ENCODE results near the gene NSMF.

NSMF gene

DNA sequence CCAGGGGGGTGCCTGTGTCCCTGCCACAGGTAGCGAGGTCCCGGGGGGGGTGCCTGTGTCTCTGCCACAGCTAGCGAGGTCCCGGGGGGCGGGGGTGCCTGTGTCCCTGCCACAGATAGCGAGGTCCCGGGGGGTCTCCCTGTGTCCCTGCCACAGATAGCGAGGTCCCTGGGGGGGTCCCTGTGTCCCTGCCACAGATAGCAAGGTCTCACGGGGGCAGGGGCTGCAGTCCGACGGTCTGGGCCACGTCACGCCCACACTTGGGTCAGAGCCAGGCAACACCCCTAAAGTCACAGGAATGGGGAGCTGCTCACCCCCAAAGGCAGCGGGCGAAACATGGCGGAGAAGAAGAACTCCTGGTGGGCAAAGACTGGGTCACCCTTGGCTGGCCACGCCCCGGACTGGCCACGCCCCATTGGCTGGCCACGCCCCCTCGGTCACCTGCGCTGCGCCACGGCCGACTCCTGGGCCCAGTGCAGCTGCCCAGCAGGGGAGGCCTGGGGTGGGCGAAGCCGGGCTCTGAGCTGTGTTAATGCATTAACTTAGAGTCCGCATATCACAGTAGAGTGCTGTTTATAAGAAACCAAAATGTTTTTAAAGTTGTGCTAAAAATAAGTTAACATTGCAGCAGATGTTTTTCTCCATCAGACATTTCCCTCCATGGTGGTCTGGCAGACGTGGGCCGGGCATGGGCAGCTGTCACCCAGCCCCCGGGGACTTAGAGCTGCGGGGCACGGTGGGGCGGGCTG lies 29.0 kb downstream of the NSMF start:
- DNase-seq, result no peak

DNA sequence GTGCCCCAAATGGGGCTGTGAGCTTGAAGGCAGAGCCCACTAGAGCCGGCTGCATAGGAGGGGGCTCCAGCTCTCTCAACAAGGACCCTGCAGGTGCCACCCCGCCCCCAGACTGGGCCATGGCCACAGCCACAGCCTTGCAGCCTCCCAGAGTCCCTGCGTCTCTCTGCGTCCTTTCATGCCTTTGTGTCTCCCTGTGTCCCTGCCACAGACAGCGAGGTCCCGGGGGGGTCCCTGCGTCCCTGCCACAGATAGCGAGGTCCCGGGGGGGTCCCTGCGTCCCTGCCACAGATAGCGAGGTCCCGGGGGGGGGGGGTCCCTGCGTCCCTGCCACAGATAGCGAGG lies 29.6 kb downstream of the NSMF start:
- DNase-seq, result no peak

- DNase-seq, result no peak
These were observed 30.1 kb downstream of the NSMF start for GRCh38 chr9:137428841-137429545.

DNA sequence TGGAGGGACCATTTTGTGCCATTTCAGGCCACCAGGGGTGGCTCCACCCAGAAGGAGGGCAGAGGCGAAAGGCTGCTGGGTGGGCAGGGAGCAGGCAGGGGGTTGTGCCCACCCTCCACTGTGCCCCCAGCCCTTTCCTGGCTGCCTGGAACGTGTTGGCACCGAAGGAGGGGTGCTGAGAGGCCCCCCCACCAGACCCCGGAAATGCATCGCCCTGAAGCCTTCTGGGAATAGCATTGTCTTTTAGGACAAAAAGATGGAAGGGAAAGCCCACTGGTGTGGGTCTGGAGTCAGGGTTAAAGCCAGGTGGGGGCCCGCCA lies 30.9 kb downstream of the NSMF start:
- no peak for DNase-seq

DNA sequence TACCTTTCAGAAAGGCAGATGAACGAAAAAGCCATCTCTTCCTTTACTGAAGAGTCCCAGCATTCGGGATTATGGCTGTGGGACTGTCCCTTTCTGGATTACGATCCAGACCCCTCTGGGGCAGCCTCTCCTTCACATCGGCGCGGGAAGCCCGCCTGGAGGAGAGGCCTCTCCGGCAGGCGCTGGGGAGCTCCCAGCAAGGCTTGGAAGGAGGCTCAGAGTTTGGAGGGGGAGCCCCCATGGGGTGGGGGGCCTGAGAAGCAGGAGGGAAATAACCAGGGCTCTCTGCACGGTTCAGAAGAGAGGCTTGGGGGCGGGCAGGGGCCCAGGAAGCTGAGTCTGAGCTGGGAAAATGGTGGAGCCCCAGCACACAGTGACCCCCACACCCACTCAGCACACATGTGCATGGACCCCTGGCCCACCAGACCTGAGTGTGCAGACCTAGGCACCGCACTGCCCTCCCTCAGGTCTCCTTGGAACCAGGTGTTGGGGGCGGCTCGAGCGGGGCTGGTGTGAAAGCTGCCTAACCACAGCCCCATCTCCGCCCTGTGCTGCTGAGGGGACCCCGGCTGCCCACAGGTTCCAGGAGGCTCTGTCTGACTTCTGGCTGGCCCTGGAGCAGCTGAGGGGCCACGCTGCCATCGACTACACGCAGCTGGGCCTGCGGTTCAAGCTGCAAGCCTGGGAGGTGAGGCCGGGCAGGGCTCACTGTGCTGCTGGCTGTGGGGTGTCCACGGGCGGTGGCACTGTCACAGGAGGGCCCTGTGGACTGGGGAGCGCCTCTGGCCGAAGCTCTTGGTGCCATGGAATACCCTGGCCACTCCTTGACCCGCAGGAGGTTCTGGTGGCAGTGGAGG lies 31.5 kb downstream of the NSMF start:
- no peak for DNase-seq

- no peak for DNase-seq
These were observed 33.0 kb downstream of the NSMF start for GRCh38 chr9:137426018-137426681.

- DNase-seq, result no peak
These were observed 35.4 kb downstream of the NSMF start for GRCh38 chr9:137423514-137424291.

- DNase-seq, result peak; percentile 86
These were observed 36.3 kb downstream of the NSMF start, which contains the start of the genes EXD3 and NOXA1 for GRCh38 chr9:137422604-137423513. TSS of gene EXD3 (minus strand) at chr9:137423162. CDS start at chr9:137395357, 27,805 bp downstream. TSS of gene NOXA1 (plus strand) at chr9:137423393. CDS start at chr9:137423530, 137 bp downstream.

DNA sequence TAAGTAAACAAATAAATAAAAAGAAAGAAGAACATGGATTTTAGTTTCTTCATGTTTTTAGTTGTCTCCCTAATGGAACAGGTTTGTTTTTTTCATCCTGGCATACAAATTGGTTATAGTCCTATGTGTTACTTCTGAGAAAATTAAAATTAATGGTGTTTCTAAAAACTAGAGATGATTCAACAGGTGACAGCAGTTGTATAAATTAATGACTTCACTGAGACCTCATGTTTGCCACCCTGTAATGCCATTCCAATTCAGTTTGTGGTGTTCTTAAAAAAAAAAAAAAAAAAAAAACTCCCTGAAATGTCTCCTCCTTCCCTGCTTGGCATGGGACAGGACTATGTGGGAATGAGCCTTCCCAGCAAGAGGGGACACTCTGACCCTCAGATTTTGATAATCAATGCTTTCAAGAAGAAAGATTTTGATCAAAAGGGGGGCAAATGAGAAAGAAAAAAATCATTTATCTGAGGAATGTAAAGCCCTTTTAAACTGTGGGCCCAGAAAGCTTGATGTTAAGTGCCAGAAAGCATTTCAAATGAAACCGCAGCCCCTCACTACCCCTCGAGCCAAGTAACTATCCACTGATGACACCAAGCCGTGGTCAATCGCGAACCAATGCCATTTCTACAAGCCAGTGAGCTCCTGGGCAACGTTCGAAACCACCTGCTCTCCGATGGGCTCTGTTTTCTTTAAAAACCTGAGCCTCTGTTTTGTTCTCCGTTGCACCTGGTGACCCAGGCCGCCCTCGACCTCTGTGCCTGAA lies 37.1 kb downstream of the NSMF start:
- no peak for DNase-seq

- no peak for DNase-seq
These were observed 41.7 kb downstream of the NSMF start for GRCh38 chr9:137417161-137418021.

GRCh38 chr9:137416563-137417151 lies 42.5 kb downstream of the NSMF start:
- no peak for DNase-seq

GRCh38 chr9:137416006-137416562 lies 43.0 kb downstream of the NSMF start:
- DNase-seq, result no peak

DNA sequence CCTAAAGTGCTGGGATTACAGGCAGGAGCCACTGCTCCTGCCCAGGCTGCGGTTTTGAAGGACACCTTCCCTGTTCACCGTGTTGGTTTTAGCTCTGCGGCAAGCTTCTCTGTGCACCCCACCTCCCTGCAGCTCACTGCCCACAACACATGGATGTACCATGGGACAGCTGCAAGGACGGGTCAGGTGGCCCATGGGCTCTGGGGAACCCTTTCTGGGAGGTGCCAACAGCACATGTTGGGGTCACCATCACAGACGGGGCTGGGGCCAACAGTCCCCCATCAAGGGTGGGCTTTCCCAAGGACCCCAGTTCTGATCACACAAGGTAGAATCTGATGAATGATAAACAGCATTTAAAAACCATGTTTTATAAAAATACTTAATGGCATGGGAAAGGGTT lies 43.7 kb downstream of the NSMF start:
- no peak for DNase-seq

DNA sequence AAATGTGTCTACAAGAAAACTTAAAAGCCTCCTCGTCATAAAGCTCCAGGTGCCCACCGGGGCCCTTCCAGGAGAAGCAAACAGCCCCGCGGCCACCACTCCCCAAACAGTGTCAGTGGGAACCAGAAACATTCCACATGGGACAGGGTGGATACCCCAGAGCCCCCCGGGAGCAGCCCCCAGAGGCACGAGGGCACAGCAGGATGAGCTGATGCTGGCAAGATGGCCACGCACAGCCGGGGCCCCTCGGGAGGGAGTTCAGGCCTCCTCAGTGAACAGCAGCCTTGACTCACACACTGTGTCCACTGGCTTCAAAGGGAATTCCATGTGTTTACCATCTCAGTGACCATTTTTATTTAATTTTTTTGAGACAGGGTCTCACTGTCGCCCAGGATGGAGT lies 46.7 kb downstream of the NSMF start:
- no peak for DNase-seq

- DNase-seq, result peak; percentile 78
These were observed 47.3 kb downstream of the NSMF start for GRCh38 chr9:137411645-137412380.

DNA sequence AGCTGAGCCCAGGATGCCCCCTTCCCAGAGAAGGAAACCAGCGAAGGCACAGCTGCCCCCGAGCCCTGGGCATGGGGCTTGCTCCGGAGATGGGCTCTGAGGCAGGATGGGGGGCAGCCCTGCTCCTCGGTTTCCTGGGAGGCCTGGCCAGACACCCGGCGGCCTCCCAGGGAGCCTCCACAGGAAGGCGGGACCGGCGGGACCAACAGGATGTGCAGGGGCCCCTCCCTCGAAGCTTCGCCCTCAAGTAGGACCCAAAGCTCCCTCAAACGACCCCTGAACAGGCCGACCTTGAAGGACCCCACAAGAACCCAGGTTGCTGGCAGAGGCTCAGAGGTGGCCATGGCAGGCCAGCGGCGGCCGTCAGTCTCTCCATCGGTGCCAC lies 47.9 kb downstream of the NSMF start:
- DNase-seq, result no peak

DNA sequence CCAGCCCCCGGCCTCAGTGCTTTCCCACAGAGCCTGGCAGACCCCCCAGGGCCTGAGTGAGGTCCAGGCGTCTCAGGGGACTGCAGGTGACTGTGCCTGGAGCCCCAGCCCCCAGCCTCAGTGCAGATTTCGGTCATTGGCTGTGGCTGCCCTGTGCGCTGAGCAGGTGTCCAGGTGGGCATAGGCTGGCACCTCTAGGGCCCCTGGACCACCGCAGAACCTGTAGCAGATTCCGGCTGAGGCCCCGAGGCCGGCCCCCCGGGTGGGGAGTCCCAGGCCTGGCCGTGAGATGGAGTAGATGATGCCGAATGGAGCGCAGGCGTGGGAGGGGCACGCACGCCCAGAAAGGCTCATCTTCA lies 48.3 kb downstream of the NSMF start:
- no peak for DNase-seq

Data from HCEC 1CT (cell line).